Activated effector memory CD4-positive, alpha-beta T cell treated with anti-CD3 and anti-CD28 coated beads, Interleukin-2, amount 50 U/mL, for 16 hours (primary cell): ENCODE data around the gene NKD1.
"Not testable (repeated sequence)": the region's sequence is repeated elsewhere in the genome, so short reads cannot be mapped to it uniquely, and the experiment has no call there.

Source experiments
- DNase-seq: peaks from one replicate; pipeline ENCODE4 v3.0.0-alpha.2; 2020

NKD1 gene

GRCh38 chr16:50548125-50548908, at the start of gene NKD1:
NKD1 (plus strand) TSS chr16:50548396; CDS start chr16:50548554, 158 bp downstream.
- DNase-seq = peak; percentile 90

- DNase-seq = no peak
Observed at GRCh38 chr16:50498431-50499155, 49.6 kb upstream of the NKD1 start.

GRCh38 chr16:50499254-50499653, 48.9 kb upstream of the NKD1 start:
- DNase-seq = no peak

- DNase-seq = no peak
Observed at GRCh38 chr16:50500171-50500874, 47.9 kb upstream of the NKD1 start.

- no peak for DNase-seq
Observed at GRCh38 chr16:50501251-50501650, 46.9 kb upstream of the NKD1 start.

- DNase-seq = no peak
Observed at GRCh38 chr16:50501986-50502615, 46.1 kb upstream of the NKD1 start.

GRCh38 chr16:50502616-50503011, 45.6 kb upstream of the NKD1 start:
- DNase-seq = no peak

GRCh38 chr16:50503868-50504531, 44.2 kb upstream of the NKD1 start:
- not testable (repeated sequence) for DNase-seq

- DNase-seq = no peak
Observed at GRCh38 chr16:50505115-50505514, 43.1 kb upstream of the NKD1 start.

GRCh38 chr16:50505714-50506542, 42.3 kb upstream of the NKD1 start:
- no peak for DNase-seq

GRCh38 chr16:50506543-50506937, 41.7 kb upstream of the NKD1 start:
- no peak for DNase-seq

- no peak for DNase-seq
Observed at GRCh38 chr16:50507397-50507796, 40.8 kb upstream of the NKD1 start.

GRCh38 chr16:50509521-50510341, 38.5 kb upstream of the NKD1 start:
- peak; percentile 82 for DNase-seq

- no peak for DNase-seq
Observed at GRCh38 chr16:50515218-50515617, 33.0 kb upstream of the NKD1 start.

GRCh38 chr16:50516401-50516800, 31.8 kb upstream of the NKD1 start:
- no peak for DNase-seq

- no peak for DNase-seq
Observed at GRCh38 chr16:50516890-50517289, 31.3 kb upstream of the NKD1 start.

GRCh38 chr16:50517450-50518252, 30.5 kb upstream of the NKD1 start:
- no peak for DNase-seq

- DNase-seq = no peak
Observed at GRCh38 chr16:50519001-50519400, 29.2 kb upstream of the NKD1 start.

- DNase-seq = no peak
Observed at GRCh38 chr16:50519602-50520001, 28.6 kb upstream of the NKD1 start.
